ENCODE measurements around the gene GRIPAP1. TPM values are rescaled to one million over a fixed set of nuclear protein-coding genes. Genes with fewer than 3 reads are reported as not detected.

Gene GRIPAP1
- total RNA-seq, 1 experiment from 2014 or later = 51.0 TPM

GRCh38 chrX:48957827-48958634 is 44.0 kb downstream of the GRIPAP1 start:
- CTCF ChIA-PET = no interaction called here
- Histone ChIP-seq H3K27me3 (ENCODE audit: control insufficient read depth, insufficient read depth, low read length) (no peaks in the 10 kb centered on the region), H3K4me1 (ENCODE audit: control insufficient read depth, insufficient read depth, low read length) (peaks cover 13% of the 10 kb centered on the region), H3K4me3 (ENCODE audit: low read depth in 2 of 2, low read length in 2 of 2) (peak overlapping the region; percentile 72 to 79), H3K9me3 (ENCODE audit: control insufficient read depth, insufficient read depth, low read depth, low read length) (no peaks in the 10 kb centered on the region), H3K27ac (ENCODE audit: low read length) (peak overlapping the region; percentile 87), H3K36me3 (ENCODE audit: control insufficient read depth, insufficient read depth, low read length) (no peaks in the 10 kb centered on the region)
- DNase-seq (ENCODE audit: low read depth, low spot score) = peak; percentile 89
- BruUV-seq (replicated peaks) = no TSS peak
- POLR2A ChIA-PET = interaction anchor here (0.5 to 1.6 kb wide), 9 partner anchors 13 to 298 kb away, joined by 3 to 18 read pairs (median 6); partner anchors contain the start of genes GRIPAP1 and TFE3
- peak; percentile 96 for ATAC-seq
- intact Hi-C loops (cut with micrococcal nuclease; ENCODE audit: unreplicated experiment) (no loop called here), in situ Hi-C loops (cut with HindIII; ENCODE audit: low pct_unique_long_range_greater_than_20kb, low sequenced_read_pairs) (no loop called here)
- peak; percentile 50 for TF ChIP-seq POLR2AphosphoS5 (IDR thresholded peaks at IDR 0.05; ENCODE audit: low read depth, low read length)
- peak; percentile 91 for TF ChIP-seq TCF7L2 (IDR thresholded peaks at IDR 0.05; ENCODE audit: low read depth, low read length)
- no peak for TF ChIP-seq SIN3A (IDR thresholded peaks at IDR 0.05; ENCODE audit: borderline replicate concordance, insufficient read depth, low read depth, low read length)
- no peak for TF ChIP-seq CTCF (IDR thresholded peaks at IDR 0.05)
- TF ChIP-seq REST (IDR thresholded peaks at IDR 0.05; ENCODE audit: insufficient read depth in 1 of 2, low read depth in 2 of 2, low read length in 1 of 2) = no peak; a peak in 1 of 4 replicates

GRCh38 chrX:48957477-48957826 is 44.6 kb downstream of the GRIPAP1 start, which contains the start of gene OTUD5:
Gene OTUD5 (minus strand): TSS chrX:48957607. CDS start chrX:48957570, 37 bp downstream.
- no peak for DNase-seq (ENCODE audit: low read depth, low spot score)
- no peaks in the 10 kb centered on the region for H3K36me3 ChIP-seq (ENCODE audit: control insufficient read depth, insufficient read depth, low read length)
- intact Hi-C loops (cut with micrococcal nuclease; ENCODE audit: unreplicated experiment) = no loop called here
- no peaks in the 10 kb centered on the region for H3K27me3 ChIP-seq (ENCODE audit: control insufficient read depth, insufficient read depth, low read length)
- in situ Hi-C loops (cut with HindIII; ENCODE audit: low pct_unique_long_range_greater_than_20kb, low sequenced_read_pairs) = no loop called here
- CTCF ChIA-PET = no interaction called here
- H3K9me3 ChIP-seq (ENCODE audit: control insufficient read depth, insufficient read depth, low read depth, low read length) = no peaks in the 10 kb centered on the region
- BruUV-seq (replicated peaks) = no TSS peak
- peak within 1 kb of the TSS; percentile 87 for H3K27ac ChIP-seq (ENCODE audit: low read length)
- no peak for TF ChIP-seq SIN3A (IDR thresholded peaks at IDR 0.05; ENCODE audit: borderline replicate concordance, insufficient read depth, low read depth, low read length)
- TF ChIP-seq POLR2AphosphoS5 (IDR thresholded peaks at IDR 0.05; ENCODE audit: low read depth, low read length) = peak; percentile 36; the same call in 1 of the 2 replicates
- peak; percentile 71 for ATAC-seq
- POLR2A ChIA-PET = interaction anchor here (0.6 to 1.6 kb wide), 2 partner anchors 85 to 247 kb away, joined by 6 to 7 read pairs; partner anchors contain the start of gene TFE3
- H3K4me1 ChIP-seq (ENCODE audit: control insufficient read depth, insufficient read depth, low read length) = peaks cover 13% of the 10 kb centered on the region
- H3K4me3 ChIP-seq (ENCODE audit: low read depth in 2 of 2, low read length in 2 of 2) = peak within 1 kb of the TSS; percentile 72 to 79
